T-helper 1 cell (primary cell): ENCODE measurements around the gene COA3.

Experiments
- DNase-seq, 5 donors: peaks; one replicate each; pipeline ENCODE4 v3.0.0-alpha.2; 2012 to 2020
- total RNA-seq, 4 donors: gene quantifications; one replicate each; lab custom pipeline; 2026; lab: John Stamatoyannopoulos, UW

COA3 gene
- 3.4 to 7.9 (median 4.8) reads per million in 4 donors for total RNA-seq

DNA sequence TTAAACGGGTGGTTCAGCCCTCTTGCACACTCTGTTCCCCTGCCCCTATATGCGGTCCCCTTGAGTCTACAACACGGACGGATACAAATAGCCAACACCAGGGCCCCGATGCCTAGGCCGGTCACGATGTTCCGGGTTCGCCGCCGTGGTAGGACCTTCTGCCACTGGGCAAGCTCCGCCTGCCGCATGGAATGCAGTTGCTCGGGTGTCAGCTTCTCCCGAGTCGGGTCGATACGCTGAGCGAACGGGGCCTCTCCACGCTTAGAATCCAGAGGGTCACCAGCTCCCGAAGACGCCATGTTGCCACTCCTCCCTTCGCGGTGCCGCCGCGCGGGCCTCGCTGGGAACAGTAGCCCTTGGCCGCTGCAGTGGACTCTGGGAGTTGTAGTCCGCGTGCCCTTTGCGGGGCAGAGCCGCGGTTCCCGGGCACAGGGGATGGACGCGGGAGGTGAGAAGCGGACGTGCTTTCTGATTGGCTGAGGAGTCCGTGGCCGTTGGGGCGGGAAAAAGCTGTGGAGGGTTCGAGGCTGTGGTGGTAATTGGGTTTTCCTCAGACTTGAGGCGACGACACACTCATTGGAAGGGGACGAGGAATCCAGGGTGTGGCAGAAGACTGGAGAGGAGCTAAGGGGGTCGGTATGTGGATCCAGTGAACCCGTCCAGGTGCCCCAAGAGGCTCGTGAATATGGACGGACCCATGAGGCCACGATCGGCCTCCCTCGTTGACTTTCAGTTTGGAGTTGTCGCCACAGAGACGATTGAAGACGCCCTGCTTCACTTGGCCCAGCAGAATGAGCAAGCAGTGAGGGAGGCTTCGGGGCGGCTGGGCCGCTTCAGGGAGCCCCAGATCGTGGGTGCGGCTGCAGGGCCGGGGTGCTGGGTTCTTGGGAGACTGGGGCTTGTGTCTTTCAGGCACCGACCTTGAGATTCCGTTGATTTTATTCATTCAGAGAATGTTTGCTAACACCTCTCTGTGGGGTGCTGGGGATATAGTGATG lies at the start of gene COA3, which contains the start of gene CNTD1:
Gene COA3 (minus strand): TSS at position 322 of the 998 bp plus-strand sequence. CDS start 23 bp downstream, at position 299.
Gene CNTD1 (plus strand): TSS at position 479 of the 998 bp plus-strand sequence. CDS start 207 bp downstream, at position 686.
- peak; percentile 35 to 82 (median 61) for DNase-seq

DNA sequence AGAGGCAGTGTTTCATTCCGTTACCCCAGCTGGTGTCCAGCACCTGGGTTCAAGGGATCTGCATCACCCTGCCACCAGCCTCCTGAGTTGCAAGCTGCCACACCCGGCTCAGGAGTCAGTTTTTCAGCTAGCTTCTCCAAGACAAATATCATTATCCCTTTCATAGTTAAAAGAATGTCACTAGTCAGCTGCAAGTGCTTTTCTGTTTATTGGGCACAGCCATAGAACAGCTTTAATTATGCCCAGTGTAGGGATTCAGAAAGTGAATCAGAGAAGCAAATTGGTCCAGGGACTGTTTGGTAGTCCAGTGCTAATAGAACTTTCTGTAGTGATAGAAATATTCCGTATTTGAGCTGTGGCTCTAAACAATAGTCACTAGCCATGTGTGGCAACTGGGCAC lies 49.6 kb upstream of the COA3 start:
- no peak for DNase-seq

GRCh38 chr17:42846594-42847280 lies 48.2 kb upstream of the COA3 start:
- no peak for DNase-seq

GRCh38 chr17:42845918-42846593 lies 47.6 kb upstream of the COA3 start:
- no peak for DNase-seq

DNA sequence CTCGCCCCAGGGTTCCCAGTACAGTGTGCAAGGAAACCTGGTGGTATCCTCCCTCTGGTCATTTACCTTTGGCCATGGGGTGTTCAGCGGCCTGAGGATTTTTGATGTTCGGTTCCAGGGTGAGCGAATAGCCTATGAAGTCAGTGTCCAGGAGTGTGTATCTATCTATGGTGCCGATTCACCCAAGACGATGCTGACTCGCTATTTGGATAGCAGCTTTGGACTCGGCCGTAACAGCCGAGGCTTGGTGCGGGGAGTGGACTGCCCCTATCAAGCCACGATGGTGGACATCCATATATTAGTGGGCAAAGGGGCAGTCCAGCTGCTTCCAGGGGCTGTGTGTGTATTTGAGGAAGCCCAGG lies 47.0 kb upstream of the COA3 start:
- DNase-seq = no peak

GRCh38 chr17:42844761-42845555 lies 46.5 kb upstream of the COA3 start:
- DNase-seq = no peak

DNA sequence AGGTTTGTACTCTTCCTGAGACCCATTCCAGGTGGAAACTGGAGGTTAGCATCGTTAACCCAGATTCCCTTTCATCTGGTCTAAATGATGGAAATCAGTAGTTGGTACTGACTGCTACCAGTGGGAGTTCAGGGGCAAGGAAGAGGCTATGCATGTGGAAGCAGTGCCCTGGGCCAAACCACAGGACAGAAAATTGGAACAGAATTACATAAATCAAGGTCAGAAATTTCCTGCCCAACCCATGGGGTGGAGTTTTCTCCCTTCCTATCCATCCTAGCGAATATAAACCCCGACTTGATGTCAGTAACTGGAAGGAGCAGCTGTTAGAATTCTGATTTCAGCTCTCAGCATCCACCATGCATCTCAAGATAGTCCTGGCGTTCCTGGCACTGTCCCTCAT lies 45.8 kb upstream of the COA3 start, which contains the start of gene AOC2:
Gene AOC2 (plus strand): TSS at position 310 of the 400 bp plus-strand sequence. CDS start 47 bp downstream, at position 357.
- no peak for DNase-seq

DNA sequence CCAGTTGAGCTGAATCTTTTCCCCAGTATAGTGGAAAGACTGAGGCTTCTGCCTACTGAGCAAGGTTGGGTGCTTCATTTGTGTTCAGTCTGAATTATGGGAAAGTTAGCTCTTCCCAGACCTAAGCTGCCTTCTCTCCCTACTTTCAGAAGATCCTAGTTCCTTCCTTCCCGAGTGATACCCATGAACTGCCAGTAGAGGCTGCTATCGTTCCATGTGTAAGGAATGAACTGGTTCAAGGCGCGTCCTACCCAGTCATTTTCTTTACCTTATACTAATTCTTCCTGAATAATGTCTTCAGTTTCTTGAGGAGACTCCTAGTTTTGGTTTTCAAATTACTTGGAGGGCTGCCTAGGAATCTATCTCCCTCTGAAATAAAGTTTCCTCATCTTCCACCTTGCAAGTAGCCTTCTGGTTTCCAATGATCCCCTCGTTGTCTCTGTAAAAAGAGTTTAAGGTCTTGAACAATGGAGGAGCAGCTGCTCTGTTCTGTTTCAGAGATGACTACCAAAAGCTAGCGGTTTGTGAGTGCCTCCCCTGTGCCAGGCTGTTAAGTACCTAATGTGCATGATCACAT lies 44.9 kb upstream of the COA3 start:
- DNase-seq = peak in 1 of 5 donors; percentile 10

DNA sequence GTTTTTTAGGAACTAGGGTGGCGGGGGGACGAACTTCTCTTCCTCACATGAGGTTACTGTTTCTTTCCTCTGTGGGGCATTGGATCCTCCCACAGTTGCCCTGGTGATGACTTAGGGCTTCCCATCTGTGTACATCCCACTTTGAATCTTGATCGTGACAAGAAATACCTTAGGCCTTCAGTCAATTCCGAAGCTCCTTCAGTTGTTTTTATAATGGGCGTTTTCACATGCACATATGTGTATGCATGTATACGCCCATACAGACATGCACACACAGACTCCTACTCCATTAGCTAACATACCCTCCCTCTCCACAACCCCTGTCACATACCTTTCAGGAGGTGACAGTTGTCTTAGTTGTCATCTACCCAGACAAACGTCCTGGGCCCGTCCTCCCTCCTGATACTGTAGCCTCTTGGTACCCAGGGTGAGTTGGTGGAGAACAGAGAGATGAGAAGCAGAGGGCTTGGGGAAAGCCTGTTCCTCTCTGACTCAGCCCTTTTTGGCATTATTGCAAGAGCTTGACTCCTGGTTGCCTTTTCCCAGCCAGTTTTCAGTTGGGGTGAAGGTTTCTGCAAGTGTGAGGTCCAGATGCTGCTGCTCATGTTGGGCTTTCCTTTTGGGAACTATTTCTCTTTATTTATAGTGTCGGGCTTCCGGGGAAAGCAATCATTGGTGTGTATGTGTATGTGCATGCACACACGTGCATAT lies 43.6 kb upstream of the COA3 start:
- DNase-seq = no peak

GRCh38 chr17:42835732-42836131 lies 37.2 kb upstream of the COA3 start:
- no peak for DNase-seq

GRCh38 chr17:42833767-42834422 lies 35.4 kb upstream of the COA3 start:
- DNase-seq = no peak

GRCh38 chr17:42832934-42833766 lies 34.6 kb upstream of the COA3 start, which contains the start of gene PSME3:
Gene PSME3 (plus strand): TSS chr17:42833397. CDS start chr17:42833632, 235 bp downstream.
- DNase-seq = peak; percentile 72 to 89 (median 83)

DNA sequence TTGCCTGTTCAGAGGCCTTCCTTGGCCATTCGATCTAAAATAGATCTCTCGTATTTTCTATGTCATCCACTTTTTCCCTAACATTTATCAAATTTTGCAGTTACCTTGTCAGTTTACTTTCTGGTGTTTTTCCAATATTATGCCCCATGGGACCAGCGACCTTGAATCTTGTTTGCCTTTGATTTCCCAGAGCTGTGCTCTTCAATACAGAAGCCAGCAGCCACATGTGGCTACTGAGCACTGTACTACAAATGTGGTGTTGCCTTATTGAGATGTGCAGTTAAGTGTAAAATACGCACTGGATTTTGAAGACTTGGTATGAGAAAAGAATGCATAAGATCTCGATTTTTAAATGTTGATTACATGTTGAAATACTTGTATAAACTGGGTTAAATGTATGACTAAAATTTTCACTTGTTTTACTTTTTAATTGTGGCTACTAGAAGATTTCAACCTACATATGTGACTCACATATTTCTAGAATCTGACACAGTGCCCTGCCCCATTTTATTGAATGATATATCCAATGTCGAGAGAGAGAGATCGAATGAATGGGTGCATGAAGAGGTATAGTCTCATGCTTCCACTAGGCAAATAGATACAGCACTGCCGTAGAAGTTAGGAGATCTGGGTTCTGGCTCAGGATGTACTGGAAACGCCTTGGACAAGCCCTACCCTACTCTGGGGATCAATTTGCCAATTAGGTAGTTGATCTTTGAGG lies 33.9 kb upstream of the COA3 start:
- no peak for DNase-seq

GRCh38 chr17:42830971-42831370 lies 32.5 kb upstream of the COA3 start:
- no peak for DNase-seq

- DNase-seq = no peak
Measured at GRCh38 chr17:42827472-42827871, 29.0 kb upstream of the COA3 start.

DNA sequence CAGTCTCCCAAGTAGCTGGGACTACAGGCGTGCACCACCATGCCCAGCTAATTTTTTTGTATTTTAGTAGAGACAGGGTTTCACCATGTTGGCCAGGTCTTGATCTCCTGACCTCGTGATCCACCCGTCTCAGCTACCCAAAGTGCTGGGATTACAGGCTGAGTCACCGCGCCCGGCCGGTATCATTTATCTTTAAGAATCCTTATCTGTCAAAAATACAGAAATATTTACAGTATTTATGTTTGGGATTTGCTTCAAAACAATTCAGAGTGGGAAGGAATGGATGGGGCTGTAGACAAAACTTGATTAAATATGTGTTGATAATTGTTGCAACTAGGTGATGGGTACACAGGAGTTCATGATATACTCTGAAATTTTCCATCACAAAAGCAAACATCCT lies 22.7 kb upstream of the COA3 start:
- DNase-seq = no peak

DNA sequence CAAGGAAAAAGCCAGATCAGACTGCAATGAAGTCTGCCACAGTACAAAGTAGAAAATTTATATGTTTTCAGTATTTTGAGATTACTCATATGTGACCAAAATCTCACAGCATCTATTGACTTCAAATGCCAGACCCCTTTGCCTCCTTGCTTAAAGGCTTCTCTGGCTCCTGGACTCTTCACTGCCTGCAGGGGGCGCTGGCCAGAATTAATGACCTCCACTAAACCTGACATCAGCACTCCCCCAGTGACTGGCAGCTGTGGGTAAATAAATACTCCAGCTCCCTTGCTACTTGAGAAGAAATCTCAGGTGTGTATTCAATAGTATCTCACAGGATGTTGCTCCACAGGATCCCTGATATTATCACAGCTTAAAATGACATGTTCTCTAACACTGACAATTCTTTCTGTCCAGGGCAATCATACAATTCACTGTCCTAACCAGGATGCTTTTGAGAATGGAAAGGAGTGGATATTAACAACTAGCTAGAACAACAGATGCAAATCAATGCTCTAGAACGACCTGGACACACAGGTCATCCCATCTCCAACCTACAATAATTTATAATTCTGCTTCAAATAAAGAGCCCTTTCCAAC lies 21.5 kb upstream of the COA3 start:
- peak; percentile 27 to 67 (median 41) for DNase-seq

- no peak for DNase-seq
Measured at GRCh38 chr17:42818379-42818778, 19.9 kb upstream of the COA3 start.
